HepG2 (cell line): ENCODE data around the gene MAN1B1. TPM values are rescaled to one million over a fixed set of nuclear protein-coding genes. Genes with fewer than 3 reads are reported as not detected.

Experiments used
- ATAC-seq: fragments of 200-7000 bp; cut with Tn5 transposase; 3 replicates; pipeline ENCODE4 v1.9.1; 2020; ENCODE audit warnings: mild to moderate bottlenecking, moderate library complexity
- BruUV-seq: library from RNA; stranded (reverse); fragments of 400-500 nt; replicated peaks from 2 replicates; lab custom pipeline; 2021; lab: Mats Ljungman, UMichigan
- CTCF ChIA-PET: fragments of 300-600 bp; formaldehyde crosslinking; extraction: SDS; loops from one replicate; lab custom pipeline; 2021; ENCODE audit warnings: low total read pairs, inconsistent platforms, low intra/inter-chr PET ratio; lab: Yijun Ruan, JAX
- POLR2A ChIA-PET: fragments of 350-600 bp; sonication (Branson Sonifier 250); formaldehyde crosslinking; loops from one replicate; lab custom pipeline; 2020; ENCODE audit warnings: antibody characterized with exemption, inconsistent platforms; lab: Yijun Ruan, JAX
- DNase-seq: peaks from one replicate; pipeline ENCODE4 v3.0.0-alpha.2; 2015; ENCODE audit warnings: low spot score
- FAIRE-seq: peaks from 3 replicates; lab custom pipeline; 2011; peaks lifted over from hg19 to GRCh38; lab: Jason Lieb, UNC
- H2AFZ ChIP-seq: one replicate; pipeline ENCODE4 v1.6.1; 2011; ENCODE audit warnings: low read length, inconsistent platforms
- H3K27ac ChIP-seq: fragments of 300-600 bp; 3 replicates; pipeline ENCODE4 v1.8.0; 2011; ENCODE audit warnings: mixed run types, mild to moderate bottlenecking, mixed read lengths, low read length, inconsistent platforms; ENCODE audit not compliant: insufficient read depth; ENCODE audit errors: extremely low read length
- H3K27me3 ChIP-seq, 2 experiments: fragments of 200-600 bp in 1 of 2; 2 replicates in 1 of 2; 3 replicates in 1 of 2; pipeline versions ENCODE4 v1.6.0 to v1.8.0; 2011; ENCODE audit warnings: low read length in 2 of 2, mild to moderate bottlenecking in 2 of 2, moderate library complexity in 2 of 2, inconsistent platforms in 1 of 2; ENCODE audit not compliant: insufficient read depth in 2 of 2, control insufficient read depth in 1 of 2
- H3K36me3 ChIP-seq, 2 experiments: fragments of 200-600 bp in 1 of 2; replicated peaks in 1 of 2; 2 replicates in 1 of 2; 3 replicates in 1 of 2; pipeline versions ENCODE4 v1.5.1 to v1.8.0; 2011; ENCODE audit warnings: low read length in 2 of 2, inconsistent platforms in 1 of 2; ENCODE audit not compliant: insufficient read depth in 2 of 2, control insufficient read depth in 1 of 2
- H3K4me1 ChIP-seq: 2 replicates; pipeline ENCODE4 v1.5.1; 2012; ENCODE audit warnings: low read length, inconsistent platforms; ENCODE audit not compliant: insufficient read depth
- H3K4me2 ChIP-seq: 2 replicates; pipeline ENCODE4 v1.6.0; 2011; ENCODE audit warnings: low read depth, low read length, inconsistent platforms
- H3K4me3 ChIP-seq, 3 experiments: fragments of 200-600 bp in 1 of 3; sonication (generic), shearing (Covaris generic) in 1 of 3; replicated peaks in 1 of 3; 2 replicates each; pipeline ENCODE4 v1.5.1; 2011 to 2016; ENCODE audit warnings: low read length in 3 of 3, inconsistent platforms in 2 of 3, low read depth in 2 of 3, mild to moderate bottlenecking in 2 of 3, control low read depth in 1 of 3, mixed read lengths in 1 of 3; ENCODE audit not compliant: insufficient read depth in 1 of 3
- H3K79me2 ChIP-seq: one replicate; pipeline ENCODE4 v1.6.1; 2011; ENCODE audit warnings: low read length, inconsistent platforms; ENCODE audit not compliant: insufficient read depth
- H3K9ac ChIP-seq: 2 replicates; pipeline ENCODE4 v1.6.0; 2011; ENCODE audit warnings: mild to moderate bottlenecking, low read depth, low read length, inconsistent platforms; ENCODE audit not compliant: insufficient read depth
- H3K9me3 ChIP-seq: 2 replicates; pipeline ENCODE4 v1.5.1; 2012; ENCODE audit warnings: mild to moderate bottlenecking, low read length
- H4K20me1 ChIP-seq: 2 replicates; pipeline ENCODE4 v1.6.0; 2011; ENCODE audit warnings: inconsistent platforms, mild to moderate bottlenecking, low read length, moderate library complexity; ENCODE audit not compliant: insufficient read depth
- ARHGAP35 ChIP-seq: sonication (generic); formaldehyde crosslinking; IDR thresholded peaks from 2 replicates; pipeline ENCODE4 v1.9.0; 2022; ENCODE audit warnings: mild to moderate bottlenecking, inconsistent platforms, moderate library complexity, missing genetic modification reagents, borderline replicate concordance
- FOSL2 ChIP-seq: sonication (generic); formaldehyde crosslinking; IDR thresholded peaks from 2 replicates; pipeline ENCODE4 v1.4.0; 2020; ENCODE audit warnings: missing genetic modification reagents
- JARID2 ChIP-seq: sonication (generic); formaldehyde crosslinking; IDR thresholded peaks from 2 replicates; pipeline ENCODE4 v1.8.1; 2023; ENCODE audit warnings: missing genetic modification reagents, inconsistent platforms; ENCODE audit not compliant: insufficient replicate concordance
- NR2C2 ChIP-seq: sonication (generic); formaldehyde crosslinking; IDR thresholded peaks from 2 replicates; pipeline ENCODE4 v1.4.0; 2020; ENCODE audit warnings: missing genetic modification reagents, mild to moderate bottlenecking, moderate library complexity, borderline replicate concordance
- RBM39 ChIP-seq: fragments of 200-400 bp; formaldehyde crosslinking; IDR thresholded peaks from one replicate; pipeline ENCODE4 v1.6.1; 2018; ENCODE audit warnings: antibody characterized with exemption, mild to moderate bottlenecking, low read depth, low read length; ENCODE audit not compliant: poor library complexity, severe bottlenecking
- SP5 ChIP-seq: IDR thresholded peaks from 2 replicates; pipeline ENCODE4 v1.6.1; 2016; ENCODE audit warnings: low read depth, borderline replicate concordance
- TEF ChIP-seq: sonication (generic); formaldehyde crosslinking; IDR thresholded peaks from 2 replicates; pipeline ENCODE4 v1.5.0; 2020; ENCODE audit warnings: missing genetic modification reagents
- ZBTB42 ChIP-seq: sonication (generic); formaldehyde crosslinking; IDR thresholded peaks from 2 replicates; pipeline ENCODE4 v1.5.0; 2020; ENCODE audit warnings: mild to moderate bottlenecking, missing genetic modification reagents
- ZNF274 ChIP-seq: sonication (generic); formaldehyde crosslinking; IDR thresholded peaks from 2 replicates; pipeline ENCODE4 v1.5.1; 2020; ENCODE audit warnings: mild to moderate bottlenecking, missing genetic modification reagents
- ZNF430 ChIP-seq: sonication (generic); formaldehyde crosslinking; IDR thresholded peaks from 2 replicates; pipeline ENCODE4 v1.9.0; 2021; ENCODE audit warnings: mild to moderate bottlenecking, missing genetic modification reagents
- ZNF782 ChIP-seq: sonication (generic); formaldehyde crosslinking; IDR thresholded peaks from 2 replicates; pipeline ENCODE4 v1.4.0; 2020; ENCODE audit warnings: missing genetic modification reagents, mild to moderate bottlenecking, borderline replicate concordance
- WGBS: methylation state at CpG from one replicate; pipeline ENCODE4 v1.1.6; 2017; ENCODE audit warnings: low lambda C conversion rate; 5-methylcytosine and 5-hydroxymethylcytosine counted together
- in situ Hi-C: cut with HindIII; loops from 2 replicates; pipeline ENCODE4 v1.10.0; 2017; ENCODE audit warnings: low pct_unique_long_range_greater_than_20kb; ENCODE audit not compliant: extremely low pct_ligation_motif_present
- intact Hi-C: fragments of 100-400 bp; cut with micrococcal nuclease; formaldehyde crosslinking; loops from one replicate; pipeline ENCODE4 v1.10.0; 2022; ENCODE audit not compliant: unreplicated experiment
- polyA plus RNA-seq, 8 experiments: library from polyadenylated mRNA; depleted of rRNA in 3 of 8; stranded (reverse) in 7 of 8; unstranded in 1 of 8; fragments of >200 nt; fragmentation: Illumina TruSeq in 4 of 8; extraction: Trizol in 4 of 8; gene quantifications; 2 replicates each; pipeline versions ENCODE4 v1.2.1 to v1.2.3, GENCODE V29; 2011 to 2016; ENCODE audit warnings: low read depth in 4 of 8, missing spikeins in 1 of 8, mixed read lengths in 1 of 8; ENCODE audit not compliant: insufficient read depth in 1 of 8
- total RNA-seq, 5 experiments: library from RNA; depleted of rRNA; stranded (reverse); fragments of >200 nt; fragmentation: Illumina TruSeq; extraction: Trizol; gene quantifications; 2 replicates each; pipeline ENCODE4 v1.2.3, GENCODE V29; 2016; ENCODE audit warnings: low read depth in 1 of 5
- TF ChIP-seq, protein P1 (sequence below): sonication (generic); formaldehyde crosslinking; IDR thresholded peaks from 2 replicates; pipeline ENCODE4 v1.4.0; 2020; ENCODE audit warnings: mild to moderate bottlenecking, missing genetic modification reagents

Gene MAN1B1
- total and polyA plus RNA-seq, 2 of the 13 experiments (the other 11 are each of a cell fraction or from before 2014, with no cell fraction given): 48.9 to 59.5 TPM

DNA sequence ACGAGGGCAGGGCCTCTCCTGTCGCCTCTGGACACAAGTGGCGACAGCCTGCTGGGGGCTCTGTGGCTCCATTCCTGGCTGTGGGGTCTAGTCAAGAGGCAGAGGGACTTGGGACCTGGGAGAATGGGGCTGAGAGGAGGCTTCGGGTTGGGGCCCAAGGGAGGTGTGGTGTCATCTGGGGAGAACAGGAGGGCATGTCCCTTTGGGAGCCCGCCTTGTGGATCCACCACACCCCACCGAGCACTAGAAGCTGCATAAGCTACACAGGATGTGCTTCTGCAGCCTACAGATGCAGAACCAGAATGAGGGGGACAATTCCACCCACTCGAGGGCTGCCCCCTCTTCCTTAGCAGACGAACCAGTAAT lies 3.9 kb upstream of the MAN1B1 start:
- no peak overlapping the region for H3K4me2 ChIP-seq
- peaks cover 3% of the 10 kb centered on the region for H3K79me2 ChIP-seq
- H3K9ac ChIP-seq: no peak overlapping the region
- FAIRE-seq (no peak), DNase-seq (no peak), ATAC-seq (no peak)
- H4K20me1 ChIP-seq: no peaks in the 10 kb centered on the region
- H3K4me3 ChIP-seq: no peak overlapping the region
- H3K27me3 ChIP-seq: no peaks in the 10 kb centered on the region; a peak in 1 of 5 replicates
- H3K4me1 ChIP-seq: peaks cover 47% of the 10 kb centered on the region
- peaks cover 9 to 16% of the 10 kb centered on the region in 2 experiments; a peak in 4 of 5 replicates for H3K36me3 ChIP-seq
- no peak for TF ChIP-seq NR2C2 (CRISPR knock-in tag)
- no peak for TF ChIP-seq TEF
- TF ChIP-seq RBM39: no peak
- no peak for TF ChIP-seq ARHGAP35 (CRISPR knock-in tag)
- no peak for TF ChIP-seq ZBTB42 (CRISPR knock-in tag)
- no peak for TF ChIP-seq SP5 (CRISPR knock-in tag)
- TF ChIP-seq FOSL2: no peak
- TF ChIP-seq, protein P1, sequence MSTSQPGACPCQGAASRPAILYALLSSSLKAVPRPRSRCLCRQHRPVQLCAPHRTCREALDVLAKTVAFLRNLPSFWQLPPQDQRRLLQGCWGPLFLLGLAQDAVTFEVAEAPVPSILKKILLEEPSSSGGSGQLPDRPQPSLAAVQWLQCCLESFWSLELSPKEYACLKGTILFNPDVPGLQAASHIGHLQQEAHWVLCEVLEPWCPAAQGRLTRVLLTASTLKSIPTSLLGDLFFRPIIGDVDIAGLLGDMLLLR (CRISPR knock-in tag): no peak
- TF ChIP-seq JARID2 (CRISPR knock-in tag): no peak
- no peak for TF ChIP-seq ZNF430 (CRISPR knock-in tag)
- TF ChIP-seq ZNF782 (CRISPR knock-in tag): no peak
- no peak for TF ChIP-seq ZNF274 (CRISPR knock-in tag)
- POLR2A ChIA-PET: interaction anchor here (1.1 to 6.4 kb wide), 6 partner anchors 13 to 195 kb away, joined by 3 to 105 read pairs (median 6); partner anchors contain the start of genes SAPCD2, TOR4A and TUBB4B
- H3K9me3 ChIP-seq: no peaks in the 10 kb centered on the region
- no TSS peak for BruUV-seq
- intact Hi-C loops: no loop called here
- H2AFZ ChIP-seq: no peak overlapping the region
- 91% methylated on average over 7 of the region's 8 CpGs for WGBS
- in situ Hi-C loops: no loop called here
- no peak overlapping the region for H3K27ac ChIP-seq
- CTCF ChIA-PET: no interaction called here
